HepG2 (cell line): ENCODE results near the gene DLEC1. TPM values are rescaled to one million over a fixed set of nuclear protein-coding genes. Genes with fewer than 3 reads are reported as not detected.
A peak's percentile ranks its signal among the peaks of the same experiment; 100 is the strongest.

Experiments
- ATAC-seq: fragments of 200-7000 bp; cut with Tn5 transposase; 3 replicates; pipeline ENCODE4 v1.9.1; 2020; ENCODE audit warnings: mild to moderate bottlenecking, moderate library complexity
- BruUV-seq: library from RNA; stranded (reverse); fragments of 400-500 nt; replicated peaks from 2 replicates; lab custom pipeline; 2021; lab: Mats Ljungman, UMichigan
- CTCF ChIA-PET: fragments of 300-600 bp; formaldehyde crosslinking; extraction: SDS; loops from one replicate; lab custom pipeline; 2021; ENCODE audit warnings: low total read pairs, inconsistent platforms, low intra/inter-chr PET ratio; lab: Yijun Ruan, JAX
- POLR2A ChIA-PET: fragments of 350-600 bp; sonication (Branson Sonifier 250); formaldehyde crosslinking; loops from one replicate; lab custom pipeline; 2020; ENCODE audit warnings: antibody characterized with exemption, inconsistent platforms; lab: Yijun Ruan, JAX
- DNase-seq: peaks from one replicate; pipeline ENCODE4 v3.0.0-alpha.2; 2015; ENCODE audit warnings: low spot score
- FAIRE-seq: peaks from 3 replicates; lab custom pipeline; 2011; peaks lifted over from hg19 to GRCh38; lab: Jason Lieb, UNC
- H2AFZ ChIP-seq: one replicate; pipeline ENCODE4 v1.6.1; 2011; ENCODE audit warnings: low read length, inconsistent platforms
- H3K27ac ChIP-seq: fragments of 300-600 bp; 3 replicates; pipeline ENCODE4 v1.8.0; 2011; ENCODE audit warnings: mixed run types, mild to moderate bottlenecking, mixed read lengths, low read length, inconsistent platforms; ENCODE audit not compliant: insufficient read depth; ENCODE audit errors: extremely low read length
- H3K27me3 ChIP-seq, 2 experiments: fragments of 200-600 bp in 1 of 2; 2 replicates in 1 of 2; 3 replicates in 1 of 2; pipeline versions ENCODE4 v1.6.0 to v1.8.0; 2011; ENCODE audit warnings: low read length in 2 of 2, mild to moderate bottlenecking in 2 of 2, moderate library complexity in 2 of 2, inconsistent platforms in 1 of 2; ENCODE audit not compliant: insufficient read depth in 2 of 2, control insufficient read depth in 1 of 2
- H3K36me3 ChIP-seq, 2 experiments: fragments of 200-600 bp in 1 of 2; replicated peaks in 1 of 2; 2 replicates in 1 of 2; 3 replicates in 1 of 2; pipeline versions ENCODE4 v1.5.1 to v1.8.0; 2011; ENCODE audit warnings: low read length in 2 of 2, inconsistent platforms in 1 of 2; ENCODE audit not compliant: insufficient read depth in 2 of 2, control insufficient read depth in 1 of 2
- H3K4me1 ChIP-seq: 2 replicates; pipeline ENCODE4 v1.5.1; 2012; ENCODE audit warnings: low read length, inconsistent platforms; ENCODE audit not compliant: insufficient read depth
- H3K4me2 ChIP-seq: 2 replicates; pipeline ENCODE4 v1.6.0; 2011; ENCODE audit warnings: low read depth, low read length, inconsistent platforms
- H3K4me3 ChIP-seq, 3 experiments: fragments of 200-600 bp in 1 of 3; sonication (generic), shearing (Covaris generic) in 1 of 3; replicated peaks in 1 of 3; 2 replicates each; pipeline ENCODE4 v1.5.1; 2011 to 2016; ENCODE audit warnings: low read length in 3 of 3, inconsistent platforms in 2 of 3, low read depth in 2 of 3, mild to moderate bottlenecking in 2 of 3, control low read depth in 1 of 3, mixed read lengths in 1 of 3; ENCODE audit not compliant: insufficient read depth in 1 of 3
- H3K79me2 ChIP-seq: one replicate; pipeline ENCODE4 v1.6.1; 2011; ENCODE audit warnings: low read length, inconsistent platforms; ENCODE audit not compliant: insufficient read depth
- H3K9ac ChIP-seq: 2 replicates; pipeline ENCODE4 v1.6.0; 2011; ENCODE audit warnings: mild to moderate bottlenecking, low read depth, low read length, inconsistent platforms; ENCODE audit not compliant: insufficient read depth
- H3K9me3 ChIP-seq: 2 replicates; pipeline ENCODE4 v1.5.1; 2012; ENCODE audit warnings: mild to moderate bottlenecking, low read length
- H4K20me1 ChIP-seq: 2 replicates; pipeline ENCODE4 v1.6.0; 2011; ENCODE audit warnings: inconsistent platforms, mild to moderate bottlenecking, low read length, moderate library complexity; ENCODE audit not compliant: insufficient read depth
- CEBPB ChIP-seq: IDR thresholded peaks from 2 replicates; pipeline ENCODE4 v1.6.1; 2011; ENCODE audit warnings: low read depth, low read length, improper control_type of control experiment, borderline replicate concordance
- CHD2 ChIP-seq: IDR thresholded peaks from 2 replicates; pipeline ENCODE4 v1.6.1; 2011; ENCODE audit warnings: low read depth, low read length, improper control_type of control experiment
- MTERF4 ChIP-seq: sonication (generic); formaldehyde crosslinking; IDR thresholded peaks from 2 replicates; pipeline ENCODE4 v1.8.0; 2023; ENCODE audit warnings: mild to moderate bottlenecking, missing genetic modification reagents
- MXD3 ChIP-seq: IDR thresholded peaks from 2 replicates; pipeline ENCODE4 v1.6.1; 2016; ENCODE audit warnings: mild to moderate bottlenecking, missing biosample characterization, missing genetic modification reagents
- STAG1 ChIP-seq: sonication (generic); formaldehyde crosslinking; IDR thresholded peaks from 2 replicates; pipeline ENCODE4 v1.4.0; 2020; ENCODE audit warnings: missing genetic modification reagents
- ZHX1 ChIP-seq: sonication (generic); formaldehyde crosslinking; IDR thresholded peaks from 2 replicates; pipeline ENCODE4 v1.8.1; 2022; ENCODE audit warnings: low read depth, mild to moderate bottlenecking, missing genetic modification reagents
- WGBS: methylation state at CpG from one replicate; pipeline ENCODE4 v1.1.6; 2017; ENCODE audit warnings: low lambda C conversion rate; 5-methylcytosine and 5-hydroxymethylcytosine counted together
- in situ Hi-C: cut with HindIII; loops from 2 replicates; pipeline ENCODE4 v1.10.0; 2017; ENCODE audit warnings: low pct_unique_long_range_greater_than_20kb; ENCODE audit not compliant: extremely low pct_ligation_motif_present
- intact Hi-C: fragments of 100-400 bp; cut with micrococcal nuclease; formaldehyde crosslinking; loops from one replicate; pipeline ENCODE4 v1.10.0; 2022; ENCODE audit not compliant: unreplicated experiment
- polyA plus RNA-seq, 8 experiments: library from polyadenylated mRNA; depleted of rRNA in 3 of 8; stranded (reverse) in 7 of 8; unstranded in 1 of 8; fragments of >200 nt; fragmentation: Illumina TruSeq in 4 of 8; extraction: Trizol in 4 of 8; gene quantifications; 2 replicates each; pipeline versions ENCODE4 v1.2.1 to v1.2.3, GENCODE V29; 2011 to 2016; ENCODE audit warnings: low read depth in 4 of 8, missing spikeins in 1 of 8, mixed read lengths in 1 of 8; ENCODE audit not compliant: insufficient read depth in 1 of 8
- total RNA-seq, 5 experiments: library from RNA; depleted of rRNA; stranded (reverse); fragments of >200 nt; fragmentation: Illumina TruSeq; extraction: Trizol; gene quantifications; 2 replicates each; pipeline ENCODE4 v1.2.3, GENCODE V29; 2016; ENCODE audit warnings: low read depth in 1 of 5

The DLEC1 gene
- total and polyA plus RNA-seq, 2 of the 13 experiments (the other 11 are each of a cell fraction or from before 2014, with no cell fraction given): 0.09 TPM; not detected in 1

- ChIA-PET POLR2A (no interaction called here), CTCF (no interaction called here)
- H3K27ac ChIP-seq: no peak overlapping the region
- FAIRE-seq (no peak), DNase-seq (no peak), ATAC-seq (no peak)
- H2AFZ ChIP-seq: no peak overlapping the region
- BruUV-seq: no TSS peak
- no peaks in the 10 kb centered on the region for H3K36me3 ChIP-seq
- H3K4me2 ChIP-seq: no peak overlapping the region
- intact Hi-C loops (no loop called here), in situ Hi-C loops (no loop called here)
- peaks cover 0 to 4% of the 10 kb centered on the region in 2 experiments; a peak in 1 of 5 replicates for H3K27me3 ChIP-seq
- 40% methylated on average over 6 of the region's 6 CpGs for WGBS
- H3K4me3 ChIP-seq: no peak overlapping the region
- TF ChIP-seq CEBPB (peak; percentile 45; the same call in 1 of the 2 replicates), MXD3 (no peak), CHD2 (no peak), STAG1 (CRISPR knock-in tag) (no peak), ZHX1 (no peak), MTERF4 (CRISPR knock-in tag) (no peak)
- H3K4me1 ChIP-seq: peaks cover 3% of the 10 kb centered on the region; the same call in 1 of the 2 replicates
- no peaks in the 10 kb centered on the region for H3K79me2 ChIP-seq
- H3K9me3 ChIP-seq: no peaks in the 10 kb centered on the region
- H3K9ac ChIP-seq: no peak overlapping the region
- H4K20me1 ChIP-seq: no peaks in the 10 kb centered on the region
Observed at GRCh38 chr3:38067508-38068233, 28.7 kb downstream of the DLEC1 start.
